SU-DHL-6 (cell line): Measurements from ENCODE around the gene MFSD11.

ENCODE experiments used
- CTCF ChIP-seq: fragments of 200-600 bp; sonication (generic); IDR thresholded peaks from one replicate; pipeline ENCODE4 v1.5.1; 2017; ENCODE audit warnings: antibody characterized with exemption, mild to moderate bottlenecking, low read length, moderate library complexity; ENCODE audit not compliant: insufficient read depth, poor library complexity, severe bottlenecking
- EZH2phosphoT487 ChIP-seq: fragments of 200-600 bp; sonication (generic), shearing (Covaris generic); conservative IDR thresholded peaks from 2 replicates; pipeline ENCODE4 v1.6.1; 2018; ENCODE audit warnings: mild to moderate bottlenecking, antibody characterized with exemption, low read length, moderate library complexity, mixed read lengths

GRCh38 chr17:76738468-76738850 lies 540 bp downstream of the MFSD11 start:
- no peak for TF ChIP-seq CTCF
- TF ChIP-seq EZH2phosphoT487, result no peak
